ENCODE data around the gene SPSB1. TPM values are rescaled to one million over a fixed set of nuclear protein-coding genes. Genes with fewer than 3 reads are reported as not detected.

SPSB1 gene
- total RNA-seq, 1 experiment from 2014 or later = 4.3 TPM

DNA sequence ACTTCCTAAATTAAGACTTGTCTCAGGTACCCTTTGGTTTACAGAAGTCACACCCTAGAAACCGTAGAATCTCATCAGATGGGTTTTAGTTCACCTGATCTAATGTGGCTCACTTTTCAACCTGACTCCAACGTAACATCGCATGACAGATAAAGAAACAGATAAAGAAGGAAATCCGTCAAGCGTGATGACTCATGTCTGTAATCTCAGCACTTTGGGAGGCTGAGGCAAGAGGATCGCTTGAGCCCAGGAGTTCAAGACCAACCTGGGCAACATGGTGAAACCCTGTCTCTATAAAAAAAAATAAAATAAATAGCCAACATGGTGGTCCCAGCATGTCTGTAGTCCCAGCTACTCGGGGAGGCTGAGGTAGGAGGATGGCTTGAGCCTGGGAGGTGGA lies 97.3 kb downstream of the SPSB1 start:
- H3K4me1 Mint-ChIP-seq = no peaks in the 10 kb centered on the region
- peaks cover 9% of the 10 kb centered on the region for H3K9me3 Mint-ChIP-seq
- CTCF ChIA-PET = interaction anchor here (0.8 kb wide), 1 partner anchor 228 kb away, joined by 6 read pairs; no protein-coding TSS in a partner anchor
- TF ChIP-seq RORB (CRISPR knock-in tag; IDR thresholded peaks at IDR 0.05) (no peak), ZNF416 (CRISPR knock-in tag; IDR thresholded peaks at IDR 0.05) (no peak), NR3C1 (CRISPR knock-in tag; conservative IDR thresholded peaks at IDR 0.05; ENCODE audit: low read depth) (no peak), ZNF219 (CRISPR knock-in tag; IDR thresholded peaks at IDR 0.05; ENCODE audit: borderline replicate concordance) (no peak), SMAD3 (CRISPR knock-in tag; IDR thresholded peaks at IDR 0.05; ENCODE audit: borderline replicate concordance) (no peak)
- TF ChIP-seq, protein P1, sequence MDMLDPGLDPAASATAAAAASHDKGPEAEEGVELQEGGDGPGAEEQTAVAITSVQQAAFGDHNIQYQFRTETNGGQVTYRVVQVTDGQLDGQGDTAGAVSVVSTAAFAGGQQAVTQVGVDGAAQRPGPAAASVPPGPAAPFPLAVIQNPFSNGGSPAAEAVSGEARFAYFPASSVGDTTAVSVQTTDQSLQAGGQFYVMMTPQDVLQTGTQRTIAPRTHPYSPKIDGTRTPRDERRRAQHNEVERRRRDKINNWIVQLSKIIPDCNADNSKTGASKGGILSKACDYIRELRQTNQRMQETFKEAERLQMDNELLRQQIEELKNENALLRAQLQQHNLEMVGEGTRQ (CRISPR knock-in tag; IDR thresholded peaks at IDR 0.05) = no peak
- ATAC-seq (no peak), DNase-seq (ENCODE audit: low spot score) (no peak)
- no peak overlapping the region for H3K27ac Mint-ChIP-seq
- no peak overlapping the region for H3K4me3 Mint-ChIP-seq
- POLR2A ChIA-PET = no interaction called here
- no peaks in the 10 kb centered on the region for H3K27me3 Mint-ChIP-seq (ENCODE audit: low read depth)
- no peaks in the 10 kb centered on the region for H3K36me3 Mint-ChIP-seq

DNA sequence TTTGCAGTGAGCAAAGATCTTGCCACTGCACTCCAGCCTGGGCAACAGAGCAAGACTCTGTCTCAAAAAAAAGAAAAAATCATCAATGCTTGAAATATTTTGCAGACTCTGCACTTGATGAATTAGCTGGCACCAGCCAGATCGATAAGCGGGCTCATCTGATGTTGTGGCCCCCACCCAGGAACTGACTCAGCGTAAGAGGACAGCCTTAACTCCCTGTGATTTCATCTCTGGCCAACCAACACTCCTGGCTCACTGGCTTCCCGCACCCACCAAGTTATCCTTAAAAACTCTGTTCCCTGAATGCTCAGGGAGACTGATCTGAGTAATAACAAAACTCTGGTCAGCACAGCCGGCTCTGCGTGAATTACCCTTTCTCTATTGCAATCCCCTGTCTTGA lies 98.9 kb downstream of the SPSB1 start:
- POLR2A ChIA-PET = no interaction called here
- no peaks in the 10 kb centered on the region for H3K4me1 Mint-ChIP-seq
- CTCF ChIA-PET = no interaction called here
- peaks cover 16% of the 10 kb centered on the region for H3K9me3 Mint-ChIP-seq
- peaks cover 4% of the 10 kb centered on the region; the same call in 1 of the 2 replicates for H3K36me3 Mint-ChIP-seq
- no peak overlapping the region for H3K4me3 Mint-ChIP-seq
- DNase-seq (ENCODE audit: low spot score) (no peak), ATAC-seq (no peak)
- H3K27me3 Mint-ChIP-seq (ENCODE audit: low read depth) = peaks cover 4% of the 10 kb centered on the region; the same call in 1 of the 2 replicates
- no peak overlapping the region for H3K27ac Mint-ChIP-seq
- TF ChIP-seq NFATC4 (CRISPR knock-in tag; IDR thresholded peaks at IDR 0.05) (no peak), RELA (CRISPR knock-in tag; IDR thresholded peaks at IDR 0.05; ENCODE audit: borderline replicate concordance) (no peak), EMX1 (CRISPR knock-in tag; IDR thresholded peaks at IDR 0.05) (no peak), ZNF138 (CRISPR knock-in tag; conservative IDR thresholded peaks at IDR 0.05) (no peak), ZNF396 (CRISPR knock-in tag; IDR thresholded peaks at IDR 0.05; ENCODE audit: borderline replicate concordance) (no peak), ZNF317 (CRISPR knock-in tag; IDR thresholded peaks at IDR 0.05; ENCODE audit: borderline replicate concordance, low read depth) (no peak), ZNF121 (CRISPR knock-in tag; IDR thresholded peaks at IDR 0.05) (no peak)
- TF ChIP-seq, protein P2, sequence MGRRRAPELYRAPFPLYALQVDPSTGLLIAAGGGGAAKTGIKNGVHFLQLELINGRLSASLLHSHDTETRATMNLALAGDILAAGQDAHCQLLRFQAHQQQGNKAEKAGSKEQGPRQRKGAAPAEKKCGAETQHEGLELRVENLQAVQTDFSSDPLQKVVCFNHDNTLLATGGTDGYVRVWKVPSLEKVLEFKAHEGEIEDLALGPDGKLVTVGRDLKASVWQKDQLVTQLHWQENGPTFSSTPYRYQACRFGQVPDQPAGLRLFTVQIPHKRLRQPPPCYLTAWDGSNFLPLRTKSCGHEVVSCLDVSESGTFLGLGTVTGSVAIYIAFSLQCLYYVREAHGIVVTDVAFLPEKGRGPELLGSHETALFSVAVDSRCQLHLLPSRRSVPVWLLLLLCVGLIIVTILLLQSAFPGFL (CRISPR knock-in tag; IDR thresholded peaks at IDR 0.05; ENCODE audit: borderline replicate concordance) = no peak
- TF ChIP-seq, protein P3, sequence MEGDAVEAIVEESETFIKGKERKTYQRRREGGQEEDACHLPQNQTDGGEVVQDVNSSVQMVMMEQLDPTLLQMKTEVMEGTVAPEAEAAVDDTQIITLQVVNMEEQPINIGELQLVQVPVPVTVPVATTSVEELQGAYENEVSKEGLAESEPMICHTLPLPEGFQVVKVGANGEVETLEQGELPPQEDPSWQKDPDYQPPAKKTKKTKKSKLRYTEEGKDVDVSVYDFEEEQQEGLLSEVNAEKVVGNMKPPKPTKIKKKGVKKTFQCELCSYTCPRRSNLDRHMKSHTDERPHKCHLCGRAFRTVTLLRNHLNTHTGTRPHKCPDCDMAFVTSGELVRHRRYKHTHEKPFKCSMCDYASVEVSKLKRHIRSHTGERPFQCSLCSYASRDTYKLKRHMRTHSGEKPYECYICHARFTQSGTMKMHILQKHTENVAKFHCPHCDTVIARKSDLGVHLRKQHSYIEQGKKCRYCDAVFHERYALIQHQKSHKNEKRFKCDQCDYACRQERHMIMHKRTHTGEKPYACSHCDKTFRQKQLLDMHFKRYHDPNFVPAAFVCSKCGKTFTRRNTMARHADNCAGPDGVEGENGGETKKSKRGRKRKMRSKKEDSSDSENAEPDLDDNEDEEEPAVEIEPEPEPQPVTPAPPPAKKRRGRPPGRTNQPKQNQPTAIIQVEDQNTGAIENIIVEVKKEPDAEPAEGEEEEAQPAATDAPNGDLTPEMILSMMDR (IDR thresholded peaks at IDR 0.05) = no peak
- TF ChIP-seq, protein P4, sequence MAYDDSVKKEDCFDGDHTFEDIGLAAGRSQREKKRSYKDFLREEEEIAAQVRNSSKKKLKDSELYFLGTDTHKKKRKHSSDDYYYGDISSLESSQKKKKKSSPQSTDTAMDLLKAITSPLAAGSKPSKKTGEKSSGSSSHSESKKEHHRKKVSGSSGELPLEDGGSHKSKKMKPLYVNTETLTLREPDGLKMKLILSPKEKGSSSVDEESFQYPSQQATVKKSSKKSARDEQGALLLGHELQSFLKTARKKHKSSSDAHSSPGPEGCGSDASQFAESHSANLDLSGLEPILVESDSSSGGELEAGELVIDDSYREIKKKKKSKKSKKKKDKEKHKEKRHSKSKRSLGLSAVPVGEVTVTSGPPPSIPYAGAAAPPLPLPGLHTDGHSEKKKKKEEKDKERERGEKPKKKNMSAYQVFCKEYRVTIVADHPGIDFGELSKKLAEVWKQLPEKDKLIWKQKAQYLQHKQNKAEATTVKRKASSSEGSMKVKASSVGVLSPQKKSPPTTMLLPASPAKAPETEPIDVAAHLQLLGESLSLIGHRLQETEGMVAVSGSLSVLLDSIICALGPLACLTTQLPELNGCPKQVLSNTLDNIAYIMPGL (CRISPR knock-in tag; IDR thresholded peaks at IDR 0.05) = no peak
- TF ChIP-seq, protein P5, sequence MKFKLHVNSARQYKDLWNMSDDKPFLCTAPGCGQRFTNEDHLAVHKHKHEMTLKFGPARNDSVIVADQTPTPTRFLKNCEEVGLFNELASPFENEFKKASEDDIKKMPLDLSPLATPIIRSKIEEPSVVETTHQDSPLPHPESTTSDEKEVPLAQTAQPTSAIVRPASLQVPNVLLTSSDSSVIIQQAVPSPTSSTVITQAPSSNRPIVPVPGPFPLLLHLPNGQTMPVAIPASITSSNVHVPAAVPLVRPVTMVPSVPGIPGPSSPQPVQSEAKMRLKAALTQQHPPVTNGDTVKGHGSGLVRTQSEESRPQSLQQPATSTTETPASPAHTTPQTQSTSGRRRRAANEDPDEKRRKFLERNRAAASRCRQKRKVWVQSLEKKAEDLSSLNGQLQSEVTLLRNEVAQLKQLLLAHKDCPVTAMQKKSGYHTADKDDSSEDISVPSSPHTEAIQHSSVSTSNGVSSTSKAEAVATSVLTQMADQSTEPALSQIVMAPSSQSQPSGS (CRISPR knock-in tag; IDR thresholded peaks at IDR 0.05; ENCODE audit: borderline replicate concordance, low read depth) = no peak
- TF ChIP-seq, protein P6, sequence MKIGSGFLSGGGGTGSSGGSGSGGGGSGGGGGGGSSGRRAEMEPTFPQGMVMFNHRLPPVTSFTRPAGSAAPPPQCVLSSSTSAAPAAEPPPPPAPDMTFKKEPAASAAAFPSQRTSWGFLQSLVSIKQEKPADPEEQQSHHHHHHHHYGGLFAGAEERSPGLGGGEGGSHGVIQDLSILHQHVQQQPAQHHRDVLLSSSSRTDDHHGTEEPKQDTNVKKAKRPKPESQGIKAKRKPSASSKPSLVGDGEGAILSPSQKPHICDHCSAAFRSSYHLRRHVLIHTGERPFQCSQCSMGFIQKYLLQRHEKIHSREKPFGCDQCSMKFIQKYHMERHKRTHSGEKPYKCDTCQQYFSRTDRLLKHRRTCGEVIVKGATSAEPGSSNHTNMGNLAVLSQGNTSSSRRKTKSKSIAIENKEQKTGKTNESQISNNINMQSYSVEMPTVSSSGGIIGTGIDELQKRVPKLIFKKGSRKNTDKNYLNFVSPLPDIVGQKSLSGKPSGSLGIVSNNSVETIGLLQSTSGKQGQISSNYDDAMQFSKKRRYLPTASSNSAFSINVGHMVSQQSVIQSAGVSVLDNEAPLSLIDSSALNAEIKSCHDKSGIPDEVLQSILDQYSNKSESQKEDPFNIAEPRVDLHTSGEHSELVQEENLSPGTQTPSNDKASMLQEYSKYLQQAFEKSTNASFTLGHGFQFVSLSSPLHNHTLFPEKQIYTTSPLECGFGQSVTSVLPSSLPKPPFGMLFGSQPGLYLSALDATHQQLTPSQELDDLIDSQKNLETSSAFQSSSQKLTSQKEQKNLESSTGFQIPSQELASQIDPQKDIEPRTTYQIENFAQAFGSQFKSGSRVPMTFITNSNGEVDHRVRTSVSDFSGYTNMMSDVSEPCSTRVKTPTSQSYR (CRISPR knock-in tag; IDR thresholded peaks at IDR 0.05) = no peak
- TF ChIP-seq, protein P7, sequence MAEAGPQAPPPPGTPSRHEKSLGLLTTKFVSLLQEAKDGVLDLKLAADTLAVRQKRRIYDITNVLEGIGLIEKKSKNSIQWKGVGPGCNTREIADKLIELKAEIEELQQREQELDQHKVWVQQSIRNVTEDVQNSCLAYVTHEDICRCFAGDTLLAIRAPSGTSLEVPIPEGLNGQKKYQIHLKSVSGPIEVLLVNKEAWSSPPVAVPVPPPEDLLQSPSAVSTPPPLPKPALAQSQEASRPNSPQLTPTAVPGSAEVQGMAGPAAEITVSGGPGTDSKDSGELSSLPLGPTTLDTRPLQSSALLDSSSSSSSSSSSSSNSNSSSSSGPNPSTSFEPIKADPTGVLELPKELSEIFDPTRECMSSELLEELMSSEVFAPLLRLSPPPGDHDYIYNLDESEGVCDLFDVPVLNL (CRISPR knock-in tag; IDR thresholded peaks at IDR 0.05; ENCODE audit: borderline replicate concordance, low read depth) = no peak
- TF ChIP-seq, protein P8, sequence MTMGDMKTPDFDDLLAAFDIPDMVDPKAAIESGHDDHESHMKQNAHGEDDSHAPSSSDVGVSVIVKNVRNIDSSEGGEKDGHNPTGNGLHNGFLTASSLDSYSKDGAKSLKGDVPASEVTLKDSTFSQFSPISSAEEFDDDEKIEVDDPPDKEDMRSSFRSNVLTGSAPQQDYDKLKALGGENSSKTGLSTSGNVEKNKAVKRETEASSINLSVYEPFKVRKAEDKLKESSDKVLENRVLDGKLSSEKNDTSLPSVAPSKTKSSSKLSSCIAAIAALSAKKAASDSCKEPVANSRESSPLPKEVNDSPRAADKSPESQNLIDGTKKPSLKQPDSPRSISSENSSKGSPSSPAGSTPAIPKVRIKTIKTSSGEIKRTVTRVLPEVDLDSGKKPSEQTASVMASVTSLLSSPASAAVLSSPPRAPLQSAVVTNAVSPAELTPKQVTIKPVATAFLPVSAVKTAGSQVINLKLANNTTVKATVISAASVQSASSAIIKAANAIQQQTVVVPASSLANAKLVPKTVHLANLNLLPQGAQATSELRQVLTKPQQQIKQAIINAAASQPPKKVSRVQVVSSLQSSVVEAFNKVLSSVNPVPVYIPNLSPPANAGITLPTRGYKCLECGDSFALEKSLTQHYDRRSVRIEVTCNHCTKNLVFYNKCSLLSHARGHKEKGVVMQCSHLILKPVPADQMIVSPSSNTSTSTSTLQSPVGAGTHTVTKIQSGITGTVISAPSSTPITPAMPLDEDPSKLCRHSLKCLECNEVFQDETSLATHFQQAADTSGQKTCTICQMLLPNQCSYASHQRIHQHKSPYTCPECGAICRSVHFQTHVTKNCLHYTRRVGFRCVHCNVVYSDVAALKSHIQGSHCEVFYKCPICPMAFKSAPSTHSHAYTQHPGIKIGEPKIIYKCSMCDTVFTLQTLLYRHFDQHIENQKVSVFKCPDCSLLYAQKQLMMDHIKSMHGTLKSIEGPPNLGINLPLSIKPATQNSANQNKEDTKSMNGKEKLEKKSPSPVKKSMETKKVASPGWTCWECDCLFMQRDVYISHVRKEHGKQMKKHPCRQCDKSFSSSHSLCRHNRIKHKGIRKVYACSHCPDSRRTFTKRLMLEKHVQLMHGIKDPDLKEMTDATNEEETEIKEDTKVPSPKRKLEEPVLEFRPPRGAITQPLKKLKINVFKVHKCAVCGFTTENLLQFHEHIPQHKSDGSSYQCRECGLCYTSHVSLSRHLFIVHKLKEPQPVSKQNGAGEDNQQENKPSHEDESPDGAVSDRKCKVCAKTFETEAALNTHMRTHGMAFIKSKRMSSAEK (CRISPR knock-in tag; IDR thresholded peaks at IDR 0.05; ENCODE audit: borderline replicate concordance) = no peak
